ENCODE results near the gene CARNS1.
A peak's percentile ranks its signal among the peaks of the same experiment; 100 is the strongest.

The CARNS1 gene, protein sequence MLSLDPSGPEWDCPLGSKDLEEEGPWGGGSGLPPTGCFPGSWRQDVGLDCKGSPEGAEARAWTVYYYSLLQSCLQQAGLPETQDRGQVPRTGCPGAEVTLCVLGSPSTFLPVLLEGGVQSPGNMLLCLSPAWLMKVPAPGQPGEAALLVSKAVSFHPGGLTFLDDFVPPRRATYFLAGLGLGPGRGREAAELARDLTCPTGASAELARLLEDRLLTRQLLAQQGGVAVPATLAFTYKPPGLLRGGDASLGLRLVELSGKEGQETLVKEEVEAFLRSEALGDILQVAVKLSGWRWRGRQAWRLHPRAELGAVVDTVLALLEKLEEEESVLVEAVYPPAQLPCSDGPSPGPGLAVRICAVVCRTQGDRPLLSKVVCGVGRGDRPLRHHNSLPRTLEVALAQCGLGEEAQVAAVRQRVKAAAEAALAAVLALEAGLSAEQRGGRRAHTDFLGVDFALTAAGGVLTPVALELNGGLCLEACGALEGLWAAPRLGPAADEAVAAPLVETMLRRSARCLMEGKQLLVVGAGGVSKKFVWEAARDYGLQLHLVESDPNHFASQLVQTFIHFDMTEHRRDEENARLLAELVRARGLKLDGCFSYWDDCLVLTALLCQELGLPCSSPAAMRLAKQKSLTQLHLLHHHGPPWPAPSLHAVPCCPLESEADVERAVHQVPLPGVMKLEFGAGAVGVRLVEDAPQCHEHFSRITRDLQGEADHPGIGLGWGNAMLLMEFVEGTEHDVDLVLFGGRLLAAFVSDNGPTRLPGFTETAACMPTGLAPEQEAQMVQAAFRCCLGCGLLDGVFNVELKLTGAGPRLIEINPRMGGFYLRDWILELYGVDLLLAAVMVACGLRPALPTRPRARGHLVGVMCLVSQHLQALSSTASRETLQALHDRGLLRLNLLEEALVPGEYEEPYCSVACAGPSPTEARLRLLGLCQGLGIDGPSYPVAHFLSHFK

DNA sequence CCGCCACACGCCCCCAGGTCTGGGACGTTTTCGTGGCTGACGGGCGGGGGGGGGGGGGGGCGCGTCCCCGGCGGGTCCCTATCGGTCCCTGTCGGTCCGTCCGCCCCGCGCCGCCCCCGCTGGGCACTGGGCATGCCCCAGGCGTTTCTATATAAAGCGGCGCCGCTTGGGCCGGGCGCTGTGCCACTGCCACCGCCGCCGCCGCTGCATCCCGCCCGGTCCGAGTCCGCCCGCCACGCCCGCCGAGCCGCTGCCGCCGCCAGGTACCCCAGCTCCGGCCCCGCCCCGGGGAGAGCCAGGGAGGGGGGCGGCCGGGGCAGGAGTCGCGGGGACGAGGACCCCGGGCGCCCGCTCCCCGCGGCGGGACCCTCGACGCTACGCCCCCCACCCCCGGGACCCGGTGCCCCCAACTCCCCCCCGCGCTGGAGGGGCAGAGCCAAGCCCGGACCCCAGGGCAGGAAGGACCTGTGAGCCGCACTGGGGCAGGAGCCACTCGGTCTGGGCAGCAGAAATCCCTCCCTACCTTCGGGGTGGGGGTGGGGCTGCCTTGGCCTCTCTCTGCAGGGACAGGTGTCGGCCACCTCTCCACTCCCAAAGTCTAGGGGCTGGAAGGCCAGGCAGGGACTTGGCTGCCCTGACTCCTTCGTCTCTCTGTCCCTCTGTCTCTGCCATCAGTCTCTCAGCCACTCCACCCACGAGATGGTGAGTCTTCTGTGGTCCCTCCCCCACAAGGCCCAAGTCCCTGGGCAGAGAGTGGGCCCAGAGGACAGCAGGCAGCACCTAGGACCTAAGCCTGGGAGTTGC, at the start of gene CARNS1:
TSS of gene CARNS1 (plus strand) at position 178 of the 804 bp plus-strand sequence. CDS start at position 700, 522 bp downstream.
- no peak for DNase-seq

DNA sequence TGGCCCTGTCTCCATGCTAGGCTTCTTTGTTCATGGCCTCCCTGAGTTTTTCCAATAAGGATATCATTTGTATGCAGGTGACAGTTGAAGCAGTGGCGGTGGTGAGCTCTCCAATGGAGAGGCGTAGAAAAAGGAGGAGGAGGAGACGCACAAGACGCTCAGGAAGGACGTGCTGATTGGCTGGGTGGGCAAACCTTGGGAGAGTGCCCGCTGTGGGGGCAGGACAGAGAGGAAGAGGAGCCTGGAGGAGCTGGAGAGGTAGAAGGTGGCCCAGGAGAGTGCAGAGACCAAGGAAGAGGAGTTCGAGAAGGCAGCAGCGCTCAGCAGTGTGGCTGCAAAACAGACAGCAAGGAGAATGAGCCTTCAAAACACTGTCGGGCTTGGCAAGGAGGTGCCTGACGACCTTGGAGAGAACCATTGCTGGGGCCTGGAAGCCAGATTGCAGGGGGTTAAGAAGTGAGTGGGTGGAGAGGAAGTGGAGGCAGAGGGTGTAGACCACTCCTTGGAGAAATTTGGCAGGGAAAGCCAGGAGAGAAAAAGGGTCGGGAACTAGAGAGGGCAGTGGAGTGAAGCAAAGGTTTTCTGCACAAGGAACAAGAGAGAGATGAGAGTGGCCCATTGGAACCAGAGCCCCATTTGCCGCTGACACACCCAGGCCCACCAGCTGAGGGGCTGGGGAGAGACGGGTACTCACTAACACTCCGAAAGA, 49.6 kb upstream of the CARNS1 start:
- no peak for DNase-seq

DNA sequence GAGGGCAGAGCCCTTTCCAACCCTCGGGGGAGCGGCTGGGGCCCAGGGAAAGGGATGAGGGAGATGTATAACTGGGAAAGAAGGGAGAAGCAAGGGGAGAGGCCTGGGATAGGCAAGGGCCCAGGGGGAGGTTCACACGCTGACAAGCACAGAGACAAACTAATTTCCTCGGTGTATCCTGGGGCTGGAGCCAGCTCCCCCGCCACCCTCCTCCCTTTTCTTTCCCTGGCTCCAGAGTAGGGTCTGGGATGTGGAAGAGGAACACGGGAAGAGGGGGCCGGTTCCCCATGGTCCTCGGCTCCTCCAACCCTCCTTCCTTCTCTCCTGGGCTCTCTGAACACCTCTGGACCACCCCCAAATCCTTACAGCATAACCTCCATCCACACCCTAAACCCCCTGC, 48.9 kb upstream of the CARNS1 start:
- no peak for DNase-seq

DNA sequence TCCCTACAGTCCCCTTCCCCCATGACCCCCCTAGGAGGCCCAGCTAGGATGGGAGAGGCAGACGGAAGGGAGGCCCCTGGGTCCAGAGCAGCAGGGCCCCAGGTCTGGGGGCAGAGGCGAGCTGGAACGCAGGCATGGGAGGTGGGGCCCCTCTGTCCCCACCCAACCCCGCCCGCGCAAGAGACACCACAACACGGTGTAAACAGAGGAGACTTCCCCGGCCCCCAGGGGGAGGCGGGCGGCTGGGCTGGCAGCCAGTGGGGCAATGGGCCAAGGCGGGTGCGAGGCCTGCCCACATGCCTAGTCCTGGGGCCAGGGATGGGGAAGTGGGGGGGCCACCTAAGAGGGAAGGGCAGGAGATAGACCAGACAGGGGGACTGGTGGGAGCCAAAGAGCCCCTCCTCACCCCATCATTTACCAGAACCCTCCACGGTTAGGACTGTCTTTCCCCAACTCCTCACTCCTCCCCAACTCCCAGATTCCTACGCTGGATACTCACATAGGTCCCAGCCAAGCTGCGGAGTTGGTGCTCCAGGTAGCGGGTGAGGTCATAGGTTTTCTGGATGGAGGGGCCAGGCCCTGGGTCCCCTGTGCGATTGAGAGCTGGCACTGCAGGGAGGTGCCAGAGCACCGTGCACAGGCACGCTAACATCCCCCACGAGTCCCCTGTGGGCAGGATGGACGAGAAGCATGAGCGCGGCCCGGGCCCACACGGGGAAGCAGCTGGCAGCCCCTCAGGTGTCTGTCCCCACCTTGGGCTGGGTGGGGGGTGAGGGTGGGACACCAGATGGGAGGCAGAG, 48.3 kb upstream of the CARNS1 start:
- no peak for DNase-seq

DNA sequence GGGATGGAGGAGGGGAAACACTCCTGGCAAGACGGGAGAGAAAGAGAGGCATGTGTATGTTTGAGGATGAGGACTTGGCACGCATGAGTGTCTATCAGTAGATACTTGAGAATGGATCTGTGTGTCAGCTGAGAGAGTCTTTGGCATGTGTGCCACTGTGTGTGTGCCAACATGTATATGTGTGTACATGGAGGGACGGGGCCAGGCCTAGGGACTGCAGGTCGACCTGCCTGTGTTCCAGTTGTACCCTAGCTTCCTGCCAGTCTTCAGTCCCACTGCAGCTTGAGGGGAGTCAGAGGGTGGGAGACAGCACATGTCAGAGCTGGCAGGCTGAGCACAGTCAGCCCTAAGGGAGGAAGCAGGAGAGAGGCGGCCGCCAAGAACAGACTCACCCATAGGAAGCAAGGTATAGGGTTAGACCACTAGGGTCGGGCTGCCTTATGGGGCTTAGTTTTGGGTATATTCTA, 47.7 kb upstream of the CARNS1 start:
- DNase-seq = no peak

DNA sequence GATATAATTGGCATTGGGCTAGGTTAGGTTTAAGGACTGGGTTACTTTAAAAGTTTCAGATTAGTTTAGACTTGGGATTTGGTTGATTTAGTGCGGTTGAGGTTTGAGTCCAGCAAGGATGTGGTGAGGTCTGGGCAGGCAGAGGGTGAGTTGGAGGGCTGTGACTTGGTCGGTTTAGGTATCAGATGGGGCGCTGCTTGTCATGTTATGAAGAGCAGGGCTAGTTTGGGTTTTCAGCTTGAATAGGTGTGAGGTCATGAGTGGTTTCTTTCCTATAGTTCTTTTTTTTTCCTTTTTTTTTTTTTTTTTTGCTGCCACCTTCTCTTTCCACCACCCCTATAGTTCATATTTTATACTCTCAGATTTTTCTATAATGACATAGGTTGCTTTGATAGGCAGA, 46.9 kb upstream of the CARNS1 start:
- no peak for DNase-seq

DNA sequence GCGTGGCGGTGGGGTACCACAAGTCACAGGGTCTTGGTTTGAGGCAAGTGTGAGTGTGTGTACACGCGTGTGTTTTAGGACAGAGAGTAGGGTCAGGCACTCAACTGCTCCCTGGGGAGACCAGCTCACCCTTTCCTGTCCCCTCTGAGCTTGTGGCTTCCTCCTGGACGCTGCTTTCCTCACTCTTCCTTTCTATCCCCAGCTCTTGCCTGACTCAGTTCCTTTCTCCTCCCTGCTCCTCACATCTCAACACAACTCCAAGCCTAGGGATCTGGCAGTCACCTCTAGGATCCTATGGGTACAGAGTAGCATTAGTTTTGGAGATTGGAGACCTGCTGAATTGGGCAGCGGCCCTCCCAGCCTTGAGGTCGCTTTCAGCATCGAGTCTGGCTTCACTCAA, 46.2 kb upstream of the CARNS1 start:
- no peak for DNase-seq

DNA sequence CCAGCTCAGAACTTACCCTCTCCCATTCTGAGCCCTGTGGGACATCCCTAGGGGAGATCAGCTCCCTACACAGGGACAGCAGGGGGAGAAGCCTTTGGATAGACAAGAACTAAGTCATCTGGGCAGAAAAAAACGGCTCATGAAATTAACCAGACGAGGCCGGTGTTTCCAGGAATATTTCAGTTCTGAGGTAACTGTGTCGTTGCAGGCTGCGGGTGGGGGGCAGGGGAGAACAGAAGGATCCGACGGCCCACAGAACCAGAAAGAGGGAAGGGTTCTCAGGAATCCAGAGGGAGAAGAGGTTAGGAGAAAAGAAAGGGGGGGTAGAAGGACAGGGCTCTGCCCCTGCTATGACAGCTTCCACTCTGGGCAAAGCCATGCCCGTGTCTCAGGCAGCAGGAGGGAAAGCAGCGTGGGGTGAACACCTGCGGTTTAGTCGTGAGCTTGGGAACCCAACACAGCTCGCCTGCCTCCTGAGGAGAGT, 45.6 kb upstream of the CARNS1 start:
- no peak for DNase-seq

DNA sequence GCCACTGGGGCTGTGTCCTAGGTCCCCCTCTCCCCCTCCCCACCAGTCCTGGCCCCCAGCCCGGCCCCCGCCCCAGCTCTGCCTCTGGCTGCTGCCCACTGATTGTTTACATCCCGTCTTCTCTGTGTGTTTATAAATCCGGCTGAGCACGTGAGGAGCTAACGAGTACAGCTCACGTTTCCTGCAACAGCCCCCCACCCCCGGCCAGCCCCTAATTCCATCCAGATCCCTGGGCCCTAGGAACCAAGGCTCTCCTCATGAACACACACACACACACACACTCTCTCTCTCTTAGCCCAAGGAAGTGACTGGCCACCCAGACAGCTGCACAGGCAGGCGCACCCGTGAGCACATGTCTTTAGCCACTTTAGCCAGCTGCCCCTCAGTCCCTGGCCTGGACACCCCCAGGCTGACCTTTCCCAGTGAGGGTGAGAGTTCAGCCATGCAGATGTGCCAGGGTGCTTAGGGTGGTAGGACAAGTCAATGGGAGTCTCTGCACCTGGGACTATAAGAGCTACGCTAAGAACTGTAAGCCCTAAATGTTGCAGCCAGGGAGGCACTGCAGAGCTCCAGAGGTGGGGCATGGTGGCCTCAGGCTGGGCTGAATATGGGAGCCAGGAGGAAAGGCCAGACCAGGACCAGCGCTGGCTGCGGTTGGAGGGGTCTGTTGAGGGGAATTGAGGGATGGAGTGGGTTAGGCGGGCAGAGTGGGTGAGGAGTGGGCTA, 45.0 kb upstream of the CARNS1 start:
- DNase-seq = no peak

DNA sequence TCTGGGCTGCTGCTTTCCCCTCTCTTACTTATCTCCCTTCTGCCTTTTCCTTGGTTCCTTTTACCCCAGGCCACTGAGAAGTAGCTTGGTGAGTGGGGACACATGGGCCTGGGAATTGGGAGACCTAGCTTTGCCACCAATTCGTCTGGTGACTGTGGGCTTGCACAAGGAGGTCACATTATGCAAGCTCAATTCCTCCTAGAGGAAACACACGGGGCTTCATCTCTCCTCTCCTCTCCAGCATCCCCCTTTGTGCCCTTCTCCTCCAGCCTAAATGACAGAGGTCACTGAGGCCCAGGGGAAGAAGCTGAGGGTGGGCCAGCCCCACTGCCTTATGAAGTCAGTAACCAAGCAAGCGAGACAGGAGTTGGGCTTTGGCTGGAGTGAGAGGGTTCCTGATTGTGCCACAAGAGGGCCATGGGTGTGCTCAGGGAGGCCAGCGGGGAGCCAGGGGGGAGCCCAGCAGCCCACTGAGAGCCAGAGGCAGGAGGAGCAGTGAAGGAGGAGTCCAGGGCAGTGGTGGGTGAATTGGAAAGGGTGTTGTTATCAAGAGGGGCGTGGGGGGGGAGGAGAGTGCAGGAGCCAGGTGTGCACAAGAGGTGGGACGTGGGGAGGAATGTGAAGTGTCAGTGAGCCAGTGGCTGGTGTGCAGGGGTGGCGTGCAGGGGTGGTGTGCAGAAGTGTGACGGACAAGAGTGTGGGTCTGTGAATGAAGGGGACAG, 44.1 kb upstream of the CARNS1 start:
- DNase-seq = no peak

DNA sequence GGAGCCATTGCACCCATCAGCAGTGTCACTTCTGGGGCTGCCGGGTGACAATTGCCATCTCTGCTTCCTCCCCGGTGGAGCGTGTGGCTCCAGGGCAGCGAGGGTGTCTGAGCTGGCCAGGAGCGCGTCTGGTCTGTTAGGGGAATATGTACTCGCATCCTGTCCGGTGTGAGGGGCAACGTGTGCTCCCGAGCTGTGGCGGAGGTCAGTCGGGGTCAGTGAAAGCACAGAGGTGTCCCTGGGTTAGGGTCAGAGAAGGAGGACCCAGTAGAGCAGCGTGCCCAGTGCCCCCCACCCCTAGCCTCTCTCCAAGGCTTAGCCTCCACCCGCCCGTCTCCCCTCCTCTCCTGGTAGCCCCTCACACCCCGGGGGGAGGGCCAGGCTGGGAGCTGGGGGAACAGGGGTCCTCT, 43.6 kb upstream of the CARNS1 start:
- DNase-seq = no peak

DNA sequence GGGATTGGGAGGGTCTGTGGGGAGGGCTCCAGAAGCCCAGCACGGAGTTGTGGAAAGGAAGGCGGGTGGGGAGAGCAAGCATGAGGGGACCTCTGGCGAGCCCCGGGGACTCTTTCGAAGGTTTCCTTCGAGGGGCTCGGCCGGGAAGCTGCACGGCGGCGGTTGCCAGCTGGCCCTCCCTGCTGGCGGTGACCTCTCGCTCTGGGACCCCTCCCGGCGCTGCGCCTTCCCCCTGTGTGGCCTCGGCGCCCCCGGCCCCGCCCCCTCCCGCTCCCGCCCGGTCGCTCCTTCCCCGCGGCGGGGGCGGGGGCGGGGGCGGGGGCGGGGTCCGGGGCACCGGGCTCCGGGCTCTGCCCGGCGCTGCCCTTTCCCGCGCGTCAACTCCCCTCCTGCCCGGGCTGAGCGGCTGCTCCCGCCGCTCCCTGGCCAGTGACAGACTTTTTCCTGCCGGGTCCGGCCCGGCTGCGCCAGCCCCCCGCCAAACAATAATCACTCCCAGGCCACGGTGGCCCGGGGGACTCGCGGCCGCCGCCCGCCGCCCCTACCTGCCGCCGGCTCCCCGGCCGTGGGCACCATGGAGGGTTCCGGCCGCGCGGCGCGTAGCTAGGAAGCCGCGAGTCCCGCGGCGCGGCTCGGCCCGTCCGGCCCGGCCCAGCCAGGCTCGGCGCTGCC, 43.0 kb upstream of the CARNS1 start:
- DNase-seq = no peak

DNA sequence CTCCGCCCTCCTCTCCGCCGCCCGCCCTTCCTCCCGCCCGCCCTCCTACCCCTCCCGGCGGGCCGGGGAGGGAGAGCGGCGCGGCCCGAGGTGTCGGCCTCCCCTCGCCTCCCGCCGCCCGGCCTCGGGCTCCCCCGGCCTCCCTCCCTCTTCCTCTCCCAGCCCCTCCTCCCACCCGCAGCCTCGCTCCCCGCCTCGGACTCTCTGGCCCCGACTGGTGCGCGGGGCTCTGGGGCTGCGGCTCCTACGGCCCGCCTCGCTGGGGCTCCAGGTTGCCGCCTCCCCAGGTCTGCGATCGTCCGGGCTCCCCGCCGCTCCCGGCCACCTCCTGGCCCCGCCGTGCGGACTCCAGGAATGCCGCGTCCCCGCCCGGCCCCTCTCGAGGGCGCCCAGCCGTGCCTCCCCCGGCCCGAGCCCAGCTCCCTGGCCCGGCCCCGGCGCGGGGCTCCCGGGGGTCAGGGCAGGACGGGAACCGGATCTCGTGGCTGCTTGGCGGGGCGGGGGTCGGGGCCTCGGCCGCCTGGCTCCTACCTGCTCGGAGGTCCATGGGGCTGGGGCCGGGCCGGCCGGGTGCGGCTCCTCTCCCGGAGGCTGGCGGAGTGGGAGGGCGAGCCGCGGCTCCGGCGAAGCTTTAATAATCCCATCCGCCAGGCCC, 42.4 kb upstream of the CARNS1 start, which contains the start of gene CLCF1:
TSS of gene CLCF1 (minus strand) at position 606 of the 655 bp plus-strand sequence. CDS start at position 547, 59 bp downstream.
- peak; percentile 8 for DNase-seq

DNA sequence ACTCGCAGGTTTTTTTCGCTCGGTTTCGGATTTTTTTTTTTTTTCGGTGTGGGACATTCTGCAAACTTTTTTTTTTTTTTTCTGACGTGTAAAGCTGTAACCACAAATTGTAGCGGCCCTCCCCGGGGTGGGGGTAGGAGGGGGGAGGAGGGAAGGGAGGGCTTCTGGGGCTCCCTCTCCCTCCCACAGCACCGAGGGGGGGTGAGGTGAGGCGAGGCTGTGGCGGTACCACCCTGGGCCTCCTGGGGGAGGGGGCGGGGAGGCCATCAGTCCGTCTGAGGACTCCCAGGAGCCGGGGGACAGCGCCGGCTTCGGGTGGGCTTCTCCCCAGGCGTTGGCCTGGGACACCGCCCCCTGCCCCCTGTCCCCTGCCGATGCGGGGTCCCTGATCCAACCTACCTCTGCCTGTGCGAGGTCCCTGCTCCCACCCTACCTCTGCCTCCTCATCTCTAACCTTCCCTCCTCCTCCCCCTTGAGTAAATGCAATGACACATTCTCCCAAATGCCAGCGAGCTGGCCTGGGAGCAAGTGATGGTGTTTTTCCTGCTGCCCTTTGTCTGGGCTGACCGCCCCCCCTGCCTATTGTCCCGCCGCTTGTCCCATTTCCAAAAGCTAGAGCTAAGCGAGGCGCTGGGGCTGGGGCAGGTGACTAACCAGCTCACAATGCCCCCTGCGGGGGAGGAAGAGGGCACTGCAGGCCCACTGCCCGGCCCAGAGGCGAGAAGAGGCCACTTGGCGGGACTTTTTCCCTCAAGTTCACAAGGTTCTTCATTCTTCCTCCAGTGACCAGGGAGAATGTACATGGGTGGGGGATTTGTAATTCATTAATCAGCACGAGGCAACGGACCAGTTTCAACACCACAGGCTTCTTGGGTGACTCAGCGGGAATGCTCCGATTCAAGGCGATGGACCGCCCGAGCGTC, 41.6 kb upstream of the CARNS1 start:
- DNase-seq = no peak

DNA sequence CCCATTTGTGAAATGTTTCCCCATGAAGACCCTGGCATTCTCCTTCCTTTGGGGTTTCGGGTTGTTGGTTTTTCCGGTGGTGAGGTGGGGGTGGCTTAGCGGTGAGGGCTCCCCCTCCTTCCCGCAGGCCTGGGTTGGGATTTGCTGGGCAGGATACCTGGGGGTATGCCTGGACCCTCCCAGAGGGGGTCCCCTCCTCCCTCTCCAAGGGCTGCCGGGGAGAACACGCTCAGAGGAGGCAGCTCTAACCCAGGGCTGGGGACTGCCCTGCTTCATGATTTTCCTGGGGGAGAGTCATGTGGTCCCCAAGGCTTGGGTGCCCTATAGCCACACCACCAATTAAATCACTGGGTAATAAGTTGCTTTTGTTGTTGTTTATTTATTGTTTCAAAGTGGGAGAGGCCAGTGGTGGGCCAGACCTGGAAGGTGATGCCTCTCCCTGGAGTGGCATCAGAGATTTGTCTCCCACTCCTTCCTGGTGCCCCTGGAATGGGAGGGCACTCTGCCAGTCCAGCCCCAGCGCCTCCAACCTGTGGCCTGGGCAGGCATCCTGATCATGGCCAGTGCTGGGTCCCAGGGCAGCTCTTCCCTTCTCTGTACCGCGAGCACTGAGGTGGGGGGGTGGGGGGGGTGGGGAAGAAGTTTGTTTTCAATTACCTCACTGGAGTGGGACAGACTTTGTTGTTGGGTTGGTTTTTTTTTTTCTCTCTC, 40.8 kb upstream of the CARNS1 start:
- DNase-seq = no peak

DNA sequence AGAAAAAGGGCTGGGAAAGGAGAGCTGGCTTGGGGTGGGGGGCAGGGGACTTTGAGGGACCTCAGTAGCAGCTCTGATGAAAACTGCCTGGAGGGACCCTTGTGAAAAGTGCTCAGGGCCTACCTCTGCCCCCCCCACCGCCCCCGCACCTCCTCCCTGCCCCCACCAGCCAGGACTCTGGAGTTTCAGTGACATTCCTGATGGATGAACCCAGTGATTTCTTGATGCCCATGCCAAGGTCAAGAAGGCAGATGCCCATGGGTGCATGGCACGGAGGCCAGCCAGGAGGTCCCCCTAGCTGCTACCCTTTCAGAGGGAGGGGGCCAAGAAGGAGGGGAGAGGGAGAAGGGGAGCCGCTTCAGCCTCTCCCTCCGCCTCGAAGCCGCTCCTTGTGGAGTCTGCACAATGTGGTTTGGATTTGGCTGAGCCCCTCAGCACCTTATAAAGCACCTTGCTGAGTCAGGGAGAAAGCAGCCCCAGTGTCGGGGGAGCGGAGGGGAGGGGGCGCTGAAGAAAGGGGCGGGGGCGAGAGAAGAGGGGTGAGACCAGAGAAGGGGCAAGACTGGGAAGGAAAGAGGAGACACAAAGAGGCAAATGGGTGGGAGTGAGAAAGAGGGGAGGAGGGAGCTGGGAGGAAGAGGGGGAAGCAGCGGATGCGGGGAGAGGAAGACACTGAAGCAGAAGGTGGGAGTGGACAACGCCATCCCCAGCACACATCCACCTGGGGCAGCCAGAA, 40.0 kb upstream of the CARNS1 start:
- DNase-seq = no peak

Data from NCI-H774 (cell line).